ENCODE results near the gene PPIP5K2. TPM values are rescaled to one million over a fixed set of nuclear protein-coding genes. Genes with fewer than 3 reads are reported as not detected.

Gene PPIP5K2
- total RNA-seq, 4 donors from 2014 or later: 19.8 to 42.8 (median 38.2) TPM

GRCh38 chr5:103109277-103109676, 10.8 kb upstream of the PPIP5K2 start:
- Histone ChIP-seq H3K4me1 (no peaks in the 10 kb centered on the region), H3K9me3 (no peaks in the 10 kb centered on the region), H3K27ac (no peak overlapping the region), H3K4me3 (no peak overlapping the region), H3K27me3 (no peaks in the 10 kb centered on the region), H3K36me3 (peaks cover 0 to 17% of the 10 kb centered on the region in 2 donors)
- no peak for ATAC-seq
- TF ChIP-seq POLR2AphosphoS5 (IDR thresholded peaks at IDR 0.05) (no peak), CTCF (IDR thresholded peaks at IDR 0.05) (no peak), POLR2A (IDR thresholded peaks at IDR 0.05) (no peak), EP300 (IDR thresholded peaks at IDR 0.05) (no peak)
- 61% methylated on average over 1 of the region's 1 CpG; no CpG with 5 or more reads in 1 of the 2 donors for WGBS, 2 donors (ENCODE audit: low coverage in 1 of 2)

- TF ChIP-seq POLR2A (IDR thresholded peaks at IDR 0.05): no peak
- TF ChIP-seq POLR2AphosphoS5 (IDR thresholded peaks at IDR 0.05): no peak
- TF ChIP-seq EP300 (IDR thresholded peaks at IDR 0.05): no peak
- no peak for TF ChIP-seq CTCF (IDR thresholded peaks at IDR 0.05)
- Histone ChIP-seq H3K9me3 (no peaks in the 10 kb centered on the region), H3K27me3 (no peaks in the 10 kb centered on the region), H3K27ac (no peak overlapping the region), H3K4me1 (no peaks in the 10 kb centered on the region), H3K36me3 (peaks cover 0 to 12% of the 10 kb centered on the region in 2 donors), H3K4me3 (no peak overlapping the region)
- ATAC-seq: no peak
- WGBS, 2 donors (ENCODE audit: low coverage in 1 of 2): 88 to 97% methylated on average over 2 of the region's 2 CpGs
Measured at GRCh38 chr5:103110403-103110802, 9.7 kb upstream of the PPIP5K2 start.

- peaks cover 0 to 9% of the 10 kb centered on the region in 2 donors for H3K36me3 ChIP-seq
- H3K9me3 ChIP-seq: no peaks in the 10 kb centered on the region
- H3K4me1 ChIP-seq: no peaks in the 10 kb centered on the region
- no peak for TF ChIP-seq CTCF (IDR thresholded peaks at IDR 0.05)
- no peaks in the 10 kb centered on the region for H3K27me3 ChIP-seq
- ATAC-seq: no peak
- 84 to 91% methylated on average over 2 of the region's 2 CpGs for WGBS, 2 donors (ENCODE audit: low coverage in 1 of 2)
- H3K4me3 ChIP-seq: no peak overlapping the region
- H3K27ac ChIP-seq: no peak overlapping the region
Measured at GRCh38 chr5:103111468-103111867, 8.6 kb upstream of the PPIP5K2 start.

GRCh38 chr5:103112910-103113309, 7.2 kb upstream of the PPIP5K2 start:
- Histone ChIP-seq H3K36me3 (peaks cover 0 to 7% of the 10 kb centered on the region in 2 donors), H3K4me3 (no peak overlapping the region), H3K9me3 (no peaks in the 10 kb centered on the region), H3K27ac (no peak overlapping the region), H3K4me1 (peaks cover 0 to 8% (median 0%) of the 10 kb centered on the region in 3 donors), H3K27me3 (no peaks in the 10 kb centered on the region)
- no peak for ATAC-seq
- TF ChIP-seq POLR2A (IDR thresholded peaks at IDR 0.05) (no peak), POLR2AphosphoS5 (IDR thresholded peaks at IDR 0.05) (no peak), EP300 (IDR thresholded peaks at IDR 0.05) (no peak), CTCF (IDR thresholded peaks at IDR 0.05) (no peak)
- 93 to 95% methylated on average over 2 of the region's 2 CpGs for WGBS, 2 donors (ENCODE audit: low coverage in 1 of 2)

- H3K4me3 ChIP-seq: no peak overlapping the region
- peaks cover 0 to 20% (median 7%) of the 10 kb centered on the region in 3 donors for H3K4me1 ChIP-seq
- H3K27me3 ChIP-seq: no peaks in the 10 kb centered on the region
- WGBS, 2 donors (ENCODE audit: low coverage in 1 of 2): 80 to 83% methylated on average over 1 to 2 of the region's 2 CpGs
- TF ChIP-seq POLR2A (IDR thresholded peaks at IDR 0.05) (no peak), CTCF (IDR thresholded peaks at IDR 0.05) (no peak), EP300 (IDR thresholded peaks at IDR 0.05) (no peak), POLR2AphosphoS5 (IDR thresholded peaks at IDR 0.05) (no peak)
- ATAC-seq: no peak
- no peak overlapping the region for H3K27ac ChIP-seq
- no peaks in the 10 kb centered on the region for H3K36me3 ChIP-seq
- H3K9me3 ChIP-seq: no peaks in the 10 kb centered on the region
Measured at GRCh38 chr5:103114440-103114839, 5.7 kb upstream of the PPIP5K2 start.

Data from gastroesophageal sphincter (tissue), 4 donors.